Stimulated activated CD4-positive, alpha-beta T cell treated with anti-CD3 and anti-CD28 coated beads, Interleukin-2, amount 100 ng/mL, for 48 hours (primary cell): ENCODE measurements around the gene MORC4.
A peak's percentile ranks its signal among the peaks of the same experiment; 100 is the strongest.
"Not testable (repeated sequence)": the region's sequence is repeated elsewhere in the genome, so short reads cannot be mapped to it uniquely, and the experiment has no call there.

Experiments
- DNase-seq, 2 donors: peaks; one replicate each; pipeline ENCODE4 v3.0.0-alpha.2; 2020

Gene MORC4

DNA sequence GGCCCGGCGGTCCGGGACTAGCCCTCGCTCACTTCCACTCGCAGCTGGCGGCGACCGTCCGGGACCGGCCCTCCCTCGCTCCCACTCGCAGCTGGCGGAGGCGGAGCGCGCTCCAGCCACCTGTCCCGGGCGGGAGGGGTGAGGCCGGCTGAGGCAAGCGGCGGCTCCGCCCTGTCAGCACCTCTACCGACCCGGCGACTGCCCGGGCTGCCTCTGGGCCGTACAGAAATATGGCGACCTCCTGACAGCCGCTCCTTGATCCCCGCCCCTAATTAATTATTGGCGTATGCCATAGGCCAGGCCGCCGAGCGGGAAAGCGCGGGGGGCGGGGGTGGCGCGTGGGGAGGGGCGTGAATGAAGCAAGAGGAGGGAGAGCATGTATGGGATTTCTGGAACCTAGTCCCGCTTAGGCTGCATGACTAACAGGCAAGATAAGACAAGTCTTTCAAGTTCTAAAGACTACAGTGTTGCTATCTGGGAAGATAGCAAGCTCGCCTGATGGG, at the start of gene MORC4:
MORC4 (minus strand) TSS at position 200 of the 503 bp plus-strand sequence. CDS start 243 bp downstream, outside the sequence.
- peak; percentile 43 to 48 for DNase-seq

DNA sequence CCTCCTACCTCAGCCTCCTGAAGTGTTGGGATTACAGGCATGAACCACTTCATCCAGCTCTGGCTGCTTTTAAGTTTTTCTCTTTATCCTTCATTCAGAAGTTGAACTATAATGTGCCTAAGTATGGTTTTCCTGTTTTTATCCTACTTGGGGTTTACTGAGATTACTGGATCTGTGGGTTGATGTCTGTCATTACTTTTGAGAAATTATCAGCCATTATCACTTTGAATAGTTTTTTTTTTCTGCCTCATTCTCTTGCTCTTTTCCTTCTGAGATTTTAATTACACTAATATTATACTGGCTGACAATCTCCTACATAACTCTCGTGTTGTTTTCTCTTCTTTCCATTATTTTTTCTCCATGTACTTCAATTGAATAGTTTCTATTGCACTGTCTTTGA, 47.6 kb upstream of the MORC4 start:
- DNase-seq, result no peak

DNA sequence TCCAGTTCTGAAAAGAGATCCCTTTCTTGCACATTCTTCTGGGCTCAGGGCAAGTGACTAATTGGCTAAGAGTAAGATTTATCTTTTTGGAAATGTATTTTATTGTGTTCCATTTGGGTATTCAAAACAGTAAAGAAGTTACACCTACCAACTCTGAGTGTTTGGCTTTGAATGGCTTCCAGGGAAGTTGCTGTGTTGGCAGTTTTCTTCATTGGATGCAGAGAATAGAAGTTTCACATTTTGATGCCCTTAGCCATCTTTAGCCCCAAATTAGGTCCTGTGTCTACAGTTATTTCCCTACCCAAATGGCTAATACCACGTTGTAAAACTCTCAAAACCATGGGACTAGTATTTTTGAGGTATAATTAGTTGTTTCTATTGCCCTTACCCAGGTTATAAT, 29.7 kb upstream of the MORC4 start:
- DNase-seq, result no peak

DNA sequence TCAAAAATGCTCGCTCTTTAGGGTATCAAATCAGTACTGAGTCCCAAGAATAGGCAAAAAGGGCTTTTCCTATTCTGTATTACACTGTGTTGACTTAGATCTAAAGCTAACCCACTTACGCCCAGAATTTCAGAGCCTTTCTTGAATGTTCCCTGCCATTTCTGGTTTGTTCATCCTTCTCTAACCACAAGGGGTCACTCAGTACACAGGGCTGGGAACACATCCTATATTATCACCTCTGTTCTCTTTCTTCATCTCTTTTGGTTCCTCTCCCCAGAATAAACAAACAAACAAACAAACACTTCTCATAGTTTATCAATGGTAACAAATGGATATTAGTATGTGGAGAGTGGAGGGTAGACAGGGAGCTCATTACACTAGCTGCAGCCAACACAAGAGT, 25.5 kb upstream of the MORC4 start:
- no peak for DNase-seq

DNA sequence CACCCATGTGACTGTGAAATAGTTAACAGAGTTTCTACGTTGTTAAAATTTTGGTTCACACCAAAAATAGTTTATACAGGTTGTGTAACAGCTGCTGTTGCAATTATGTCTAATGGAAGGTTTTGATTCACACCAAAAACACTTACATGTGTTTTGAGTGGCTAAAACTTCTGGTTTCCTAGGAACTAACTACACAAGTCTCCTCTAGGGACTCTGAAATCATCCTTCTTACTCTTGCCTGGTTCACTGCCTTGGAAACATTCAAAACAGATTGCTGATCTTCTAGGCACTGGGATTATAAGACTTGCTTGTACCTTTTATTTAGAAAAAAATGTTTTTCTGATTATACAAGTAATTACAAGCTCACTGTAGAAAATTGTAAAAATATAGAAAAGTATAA, 14.9 kb upstream of the MORC4 start:
- no peak for DNase-seq

DNA sequence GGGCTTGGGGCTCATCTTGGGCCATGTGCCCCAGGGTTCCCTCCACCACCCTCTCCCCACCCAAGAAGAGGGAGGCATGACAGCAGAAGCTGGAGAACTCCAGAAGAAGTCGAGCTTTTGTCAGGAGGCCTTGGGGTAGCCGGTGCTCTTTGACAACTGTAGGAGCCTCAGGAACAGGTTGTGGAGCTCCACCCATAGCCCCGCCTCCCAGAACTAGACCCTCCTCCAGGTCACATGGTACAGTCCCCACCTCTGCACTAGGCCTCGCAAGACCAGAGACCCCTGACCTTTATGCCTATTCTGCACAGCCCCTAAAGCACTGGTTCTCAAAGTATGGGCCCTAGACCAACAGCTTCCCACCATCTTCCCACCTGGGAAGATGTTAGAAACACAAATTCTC, 8.0 kb upstream of the MORC4 start:
- no peak for DNase-seq

DNA sequence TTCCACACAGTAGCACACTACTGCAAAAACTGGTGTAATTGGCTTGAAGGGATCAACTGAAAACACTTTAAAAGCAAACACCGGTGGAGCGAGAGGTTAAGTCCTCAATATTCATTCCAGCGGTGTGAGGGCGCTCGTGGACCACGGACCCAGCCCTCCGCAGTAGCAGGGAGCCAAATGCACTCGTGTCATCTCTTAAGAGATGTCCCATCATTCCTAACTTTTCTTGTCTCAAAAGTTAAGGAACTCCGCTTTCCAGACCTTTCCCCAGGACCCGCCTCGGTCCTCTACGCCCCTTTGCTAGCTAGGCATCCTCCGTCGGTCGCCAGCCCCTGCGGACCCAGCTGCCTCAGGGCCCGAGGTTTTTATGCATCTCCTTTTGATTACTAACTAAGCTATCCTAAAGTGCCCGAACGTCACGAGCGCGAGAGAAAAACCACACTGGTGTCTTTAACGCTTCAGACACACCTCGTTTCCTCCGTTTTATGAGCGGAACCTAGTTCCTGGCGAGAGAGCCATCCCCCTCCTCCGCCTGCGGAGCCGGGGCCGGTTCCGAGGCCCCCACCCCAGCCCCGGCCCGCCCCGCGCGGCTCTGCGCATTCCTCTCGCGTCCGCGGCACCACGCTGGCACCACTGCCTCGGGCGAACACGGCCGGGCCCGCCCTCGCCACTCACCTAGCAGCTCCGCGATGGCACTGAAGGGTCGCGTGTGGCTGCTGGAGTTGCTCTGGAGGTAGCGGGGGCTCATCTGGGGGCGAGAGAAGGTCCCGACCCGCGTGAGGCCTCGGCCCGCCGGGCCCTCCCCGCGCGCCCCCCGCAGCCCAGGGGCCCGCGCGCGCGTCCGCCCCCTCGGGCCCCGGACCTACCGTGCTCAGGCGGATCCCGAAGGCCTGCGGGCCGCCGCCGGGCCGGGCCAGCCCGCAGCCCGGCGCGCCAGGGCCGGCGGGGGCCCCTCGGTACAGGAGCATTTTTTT, 723 bp downstream of the MORC4 start:
- DNase-seq, result peak; percentile 20 to 21

DNA sequence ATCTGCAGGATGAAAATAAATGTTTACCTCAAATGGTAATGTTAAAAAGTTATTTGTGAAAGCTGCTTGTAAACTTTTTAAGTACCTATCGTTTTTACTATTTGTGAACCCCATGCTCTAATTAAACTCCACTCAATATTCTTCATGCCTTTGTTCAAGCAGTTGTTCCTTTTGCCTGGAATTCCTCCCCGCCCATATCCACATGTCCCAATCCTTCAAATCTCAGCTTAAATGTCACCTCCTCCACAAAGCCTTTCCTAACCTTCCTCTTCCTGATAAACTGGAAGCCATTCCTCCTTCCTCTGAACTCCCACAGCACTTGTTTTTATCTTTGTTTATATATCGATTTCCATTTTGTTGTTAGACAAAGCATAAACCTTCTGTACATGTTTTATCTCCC, 2.4 kb downstream of the MORC4 start:
- DNase-seq, result no peak

DNA sequence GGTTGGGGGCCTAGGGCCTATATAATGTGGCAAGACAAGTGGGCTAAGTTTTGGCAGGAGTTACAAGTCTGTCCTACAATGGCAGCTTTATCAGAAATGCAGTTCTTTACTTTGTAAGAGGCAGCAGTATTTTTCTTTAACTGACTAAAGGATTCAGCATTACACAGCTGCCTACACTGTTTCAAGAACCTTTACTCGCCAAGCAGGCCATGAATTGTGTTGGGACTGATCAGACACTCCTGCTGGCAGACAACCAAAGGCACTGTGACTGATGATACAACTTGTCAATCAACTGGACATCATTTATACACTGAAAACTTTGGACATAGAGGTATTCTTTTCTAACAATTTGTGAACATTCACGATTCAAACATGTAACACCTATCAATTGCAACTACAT, 4.3 kb downstream of the MORC4 start:
- DNase-seq, result no peak

DNA sequence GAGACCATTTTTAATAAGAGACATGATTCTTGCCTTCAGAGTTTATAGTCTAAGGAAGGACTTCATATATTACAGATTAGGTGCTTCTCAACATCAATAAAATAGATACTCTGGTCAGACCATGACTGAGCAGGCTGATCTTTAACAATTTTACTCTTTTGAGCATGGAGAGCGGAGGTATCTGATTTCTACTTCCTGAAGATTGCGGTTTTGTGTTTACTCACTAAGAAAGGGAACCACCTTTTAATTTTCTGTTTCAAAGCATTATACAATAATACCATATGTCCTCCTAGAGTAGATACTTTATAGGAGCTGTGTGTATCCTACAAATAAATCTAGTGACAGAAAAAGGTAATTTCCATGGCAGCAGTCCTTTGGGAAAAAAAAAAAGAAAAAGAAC, 12.5 kb downstream of the MORC4 start:
- no peak for DNase-seq

DNA sequence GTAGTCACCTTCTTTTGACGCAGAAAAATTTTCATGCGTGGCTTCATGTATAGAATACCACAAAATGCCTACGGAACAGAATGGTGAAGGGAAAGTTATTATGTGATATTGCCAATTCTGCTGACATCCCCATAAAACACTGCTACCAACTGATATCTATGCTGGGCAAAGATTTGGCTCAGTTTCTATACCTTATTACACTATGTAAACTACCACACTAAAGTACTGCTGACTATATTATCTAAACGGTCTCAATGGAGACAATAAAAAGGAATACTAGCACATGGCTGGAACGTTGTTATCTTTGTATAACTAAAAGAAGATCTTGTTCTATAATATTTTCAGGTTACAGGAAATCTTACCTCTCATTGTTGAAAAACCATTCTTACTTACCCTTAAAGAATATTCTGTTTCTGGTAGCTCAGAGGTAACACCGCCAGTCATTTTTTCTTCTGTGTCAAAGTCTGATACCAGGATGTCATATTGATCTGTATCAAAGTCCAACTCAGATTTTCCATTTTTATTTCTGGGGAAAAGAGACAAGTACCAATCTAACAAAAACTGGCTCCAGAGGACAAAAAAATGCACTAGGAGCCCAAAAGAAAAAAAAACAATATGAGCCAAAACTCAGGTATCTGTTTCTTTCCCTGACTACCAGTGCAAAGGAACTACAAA, 18.9 kb downstream of the MORC4 start:
- no peak for DNase-seq

DNA sequence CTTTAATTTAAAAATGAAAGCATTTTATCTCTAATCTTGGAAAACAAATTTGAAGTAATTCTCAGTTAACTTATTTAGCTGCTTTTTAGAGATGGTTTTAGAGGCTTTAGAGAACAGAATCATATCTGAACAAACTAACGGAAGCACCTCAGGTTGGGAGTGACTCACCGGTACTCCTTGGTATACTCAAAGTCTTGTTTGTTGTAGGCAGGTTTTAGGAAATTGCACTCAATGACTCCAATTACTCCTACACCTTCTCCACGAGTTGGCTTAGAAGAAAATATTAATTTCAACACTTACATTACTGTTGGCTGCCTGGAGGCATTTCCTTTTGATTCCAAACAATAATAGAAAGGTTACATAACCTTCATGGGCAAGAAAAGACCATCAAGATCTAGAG, 23.6 kb downstream of the MORC4 start:
- no peak for DNase-seq

DNA sequence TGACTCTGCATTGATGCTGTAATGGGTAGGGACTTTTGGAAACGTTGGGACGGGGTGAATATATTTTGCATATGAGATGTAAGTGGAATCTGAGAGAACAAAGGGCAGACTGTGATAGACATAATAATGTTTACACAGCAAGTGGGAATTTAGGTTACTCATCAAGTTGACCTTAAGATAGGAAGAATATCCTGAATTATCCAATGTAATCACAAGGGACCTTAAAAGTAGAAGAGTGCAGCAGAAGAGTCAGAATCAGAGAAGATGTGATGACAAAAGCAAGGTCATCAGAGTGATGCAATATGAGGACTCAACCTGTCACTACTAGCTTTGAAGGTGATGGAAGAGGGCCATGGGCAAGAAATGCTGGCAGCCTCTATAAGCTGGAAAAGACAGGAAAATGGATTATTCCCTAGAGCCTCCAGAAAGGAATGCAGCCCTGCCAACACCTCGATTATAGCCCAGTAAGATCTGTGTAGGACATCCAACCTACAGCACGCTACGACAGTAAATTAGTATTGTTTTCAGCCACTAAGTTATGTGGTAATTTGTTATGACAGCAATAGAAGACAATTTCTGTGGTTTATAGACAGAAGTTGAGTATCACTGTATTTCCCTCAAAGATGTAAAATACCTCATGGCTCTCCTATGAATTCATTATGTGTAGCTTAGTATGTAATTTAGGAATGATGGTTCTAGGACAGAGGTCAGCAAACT, 26.4 kb downstream of the MORC4 start:
- no peak for DNase-seq

DNA sequence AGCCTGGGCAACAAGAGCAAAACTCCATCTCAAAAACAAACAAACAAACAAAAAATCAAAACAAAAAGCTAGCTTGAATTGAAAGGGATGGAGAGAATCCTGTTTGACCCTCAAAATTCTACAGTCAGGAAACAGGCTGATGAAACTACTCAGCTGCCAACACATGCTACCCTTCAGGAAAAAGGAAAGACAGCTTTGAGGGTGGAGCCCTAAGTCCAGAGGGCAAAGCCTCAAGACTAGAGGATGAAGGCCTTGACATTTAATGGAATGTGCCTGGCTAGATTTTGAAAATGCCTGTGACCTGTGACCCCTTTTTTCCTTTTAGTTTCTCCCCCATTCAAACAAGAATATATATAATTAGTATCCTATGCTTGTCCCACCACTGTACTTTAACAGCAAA, 27.1 kb downstream of the MORC4 start:
- no peak for DNase-seq

DNA sequence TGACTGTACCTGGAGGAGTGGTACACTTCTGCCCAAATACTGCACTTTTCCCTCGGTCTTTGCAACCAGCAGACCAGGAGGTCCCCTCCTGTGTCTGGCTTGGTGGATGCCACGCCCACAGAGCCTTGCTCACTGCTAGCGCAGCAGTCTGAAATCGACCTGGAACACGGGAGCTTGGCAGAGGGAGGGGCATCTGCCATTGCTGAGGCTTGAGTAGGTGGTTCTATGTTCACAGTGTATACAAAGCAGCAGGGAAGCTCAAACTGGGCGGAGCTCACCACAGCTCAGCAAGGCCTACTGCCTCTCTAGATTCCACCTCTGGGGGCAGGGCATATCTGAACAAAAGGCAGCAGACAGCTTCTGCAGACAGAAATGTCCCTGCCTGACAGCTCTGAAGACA, 33.5 kb downstream of the MORC4 start:
- DNase-seq, result not testable (repeated sequence)

DNA sequence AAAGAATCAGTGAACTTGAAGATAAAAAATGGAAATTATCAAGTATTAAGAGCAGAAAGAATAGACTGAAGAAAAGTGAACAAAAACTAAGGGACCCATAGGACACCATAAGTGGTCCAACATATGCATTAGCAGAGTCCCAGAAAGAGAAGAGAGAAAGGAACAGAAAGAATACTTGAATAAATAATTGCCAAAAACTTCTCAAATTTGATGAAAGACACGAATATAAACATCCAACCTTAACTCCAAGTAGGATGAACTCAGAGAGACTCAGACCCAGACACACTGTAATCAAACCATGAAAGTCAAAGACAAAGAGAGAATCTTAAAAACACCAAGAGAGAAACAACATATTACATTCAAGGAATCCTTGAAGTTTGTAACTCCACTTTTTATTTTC, 35.7 kb downstream of the MORC4 start:
- no peak for DNase-seq

DNA sequence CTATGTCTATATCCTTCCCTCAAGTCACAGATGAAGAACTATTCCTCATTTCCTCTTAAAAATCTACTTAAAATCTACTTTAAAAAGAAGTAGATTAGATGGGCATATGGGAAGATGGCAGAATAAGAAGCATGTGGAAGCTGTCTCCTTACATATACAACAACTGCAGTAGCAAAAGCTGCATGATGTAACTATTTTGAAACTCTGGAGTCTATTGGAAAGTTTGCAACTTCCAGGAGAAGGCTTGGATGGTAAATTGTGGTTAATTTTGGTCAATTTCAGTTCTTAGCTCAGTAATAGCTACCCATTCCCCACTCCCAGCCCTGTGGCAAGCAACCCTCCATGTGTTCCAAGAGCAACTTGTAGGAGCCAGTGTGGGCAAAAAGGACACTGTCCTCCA, 36.9 kb downstream of the MORC4 start:
- no peak for DNase-seq

DNA sequence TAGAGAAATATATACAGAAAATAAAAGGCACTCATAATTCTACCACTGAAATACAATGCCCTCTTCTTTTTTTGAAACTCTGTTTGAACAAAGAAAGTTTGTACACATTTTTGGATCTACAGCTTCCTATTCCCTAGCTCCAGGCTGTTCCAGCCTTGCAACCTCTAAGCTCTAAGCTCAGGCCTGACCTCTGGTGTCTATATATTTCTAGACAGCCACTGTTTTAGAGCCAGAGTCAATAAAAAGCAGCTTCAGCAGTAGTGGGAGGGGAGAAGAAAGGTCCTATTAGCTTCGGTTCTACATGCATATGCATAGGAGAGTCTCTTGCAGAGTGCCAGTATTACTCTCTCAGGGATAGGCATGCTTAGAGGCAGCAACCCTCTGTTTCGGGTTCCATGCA, 40.1 kb downstream of the MORC4 start:
- DNase-seq, result no peak

DNA sequence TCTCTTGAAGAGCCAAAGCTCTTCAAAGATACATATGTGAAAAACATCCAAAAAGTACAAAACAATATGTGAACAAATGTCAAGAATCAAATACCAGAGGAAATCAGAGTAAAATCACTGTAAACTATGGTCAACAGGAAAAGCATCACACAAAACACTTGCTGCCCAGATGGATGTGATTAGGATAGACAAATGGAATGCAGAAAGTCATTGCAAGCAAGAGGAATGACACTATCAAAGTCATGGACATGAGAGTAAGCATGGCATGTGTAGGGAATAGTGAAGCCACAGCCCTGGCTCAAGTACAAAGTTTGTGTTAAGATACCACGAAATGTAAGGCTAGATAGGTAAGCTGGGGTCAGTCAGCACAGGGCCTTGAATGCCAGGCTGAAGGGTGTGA, 42.2 kb downstream of the MORC4 start:
- no peak for DNase-seq

DNA sequence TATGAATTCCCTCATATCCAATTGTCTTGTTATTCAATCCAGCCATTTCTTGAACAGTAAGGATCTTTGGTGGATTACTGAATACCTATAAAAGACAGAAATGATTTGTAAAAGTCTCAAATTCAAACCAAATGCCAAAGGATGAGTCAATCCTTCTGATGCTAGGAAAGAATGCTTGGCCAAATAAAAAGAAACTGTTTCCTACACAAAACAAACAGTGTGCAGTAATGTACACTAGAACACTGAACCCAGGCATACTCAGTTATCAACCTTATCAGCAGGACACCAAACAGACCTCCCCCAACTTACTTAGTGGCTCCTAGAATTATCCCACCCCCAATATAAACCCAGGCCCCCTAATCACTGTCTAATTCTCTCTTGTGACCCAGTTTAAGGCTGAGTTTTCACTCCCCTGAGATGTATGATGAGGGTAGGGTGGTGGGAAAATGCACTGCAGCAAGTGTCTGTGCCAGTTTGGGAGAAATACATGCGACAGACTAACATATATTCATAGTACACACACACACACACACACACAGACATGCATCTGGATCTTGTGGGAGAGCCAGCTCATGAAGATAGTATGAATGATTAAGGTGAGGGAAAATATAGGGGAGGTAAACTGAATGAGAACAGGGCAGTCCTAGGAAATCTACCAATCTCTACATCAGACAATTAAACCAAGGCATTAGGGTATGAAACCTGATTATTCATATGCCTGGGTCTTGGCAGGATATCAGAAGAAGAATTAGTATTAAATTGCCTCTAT, 44.8 kb downstream of the MORC4 start:
- no peak for DNase-seq

DNA sequence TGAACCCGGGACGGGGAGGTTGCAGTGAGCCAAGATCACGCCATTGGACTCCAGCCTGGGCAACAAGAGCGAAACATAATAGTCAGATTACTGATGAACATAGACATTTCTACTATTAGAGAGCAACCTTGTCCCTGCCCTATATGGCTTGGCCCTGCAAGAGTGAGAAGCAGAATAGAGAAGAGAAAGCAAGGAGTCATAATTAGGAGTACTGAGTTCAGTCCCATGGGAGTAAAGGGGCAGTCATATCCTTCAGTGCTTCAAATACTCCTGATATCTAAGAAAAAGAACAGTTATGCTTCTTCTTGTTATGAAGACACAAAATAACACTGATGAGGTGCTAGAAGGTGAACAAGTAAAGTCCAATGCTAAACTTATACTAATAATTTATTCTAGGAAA, 46.0 kb downstream of the MORC4 start:
- no peak for DNase-seq

DNA sequence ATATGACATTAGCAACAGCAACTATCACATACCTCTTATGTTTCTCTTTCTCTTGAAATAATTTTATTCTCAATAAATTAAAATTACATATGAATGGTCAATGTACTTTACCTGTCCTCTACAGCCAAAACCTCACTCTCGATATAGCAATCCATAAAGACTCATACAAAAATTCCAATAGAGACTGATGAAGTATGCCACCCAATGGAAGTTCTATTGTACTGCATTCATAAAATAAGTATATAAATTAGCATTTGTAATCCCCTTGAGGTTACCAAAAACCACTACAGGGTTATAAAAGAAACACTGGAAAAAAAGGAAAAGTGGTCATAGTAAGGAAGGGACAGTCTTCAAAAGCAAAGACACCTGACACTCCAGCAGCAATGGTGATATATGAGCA, 47.0 kb downstream of the MORC4 start:
- DNase-seq, result no peak

DNA sequence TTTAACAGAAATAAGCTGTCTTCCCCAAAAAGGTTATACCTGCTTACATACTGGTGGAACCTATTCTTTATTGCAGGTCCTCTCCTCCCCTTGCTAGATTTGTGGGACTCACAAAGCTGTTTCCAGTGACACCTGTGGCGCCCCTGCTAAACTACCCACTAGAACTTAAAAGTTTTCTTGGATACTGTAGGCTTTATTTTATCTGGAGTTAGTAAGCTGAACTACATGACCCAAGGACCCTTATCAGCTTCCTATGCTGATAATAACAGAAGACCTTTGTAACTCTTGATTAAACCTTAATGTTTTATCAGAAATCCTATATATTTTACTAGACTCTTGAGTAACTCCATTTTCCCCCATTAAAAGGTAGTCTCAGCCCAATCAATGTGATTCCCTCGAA, 47.5 kb downstream of the MORC4 start:
- DNase-seq, result no peak
